Measurements from ENCODE around the gene SLC5A9. TPM values are rescaled to one million over a fixed set of nuclear protein-coding genes. Genes with fewer than 3 reads are reported as not detected.

Gene SLC5A9
- total RNA-seq, 4 donors from 2014 or later: not detected

DNA sequence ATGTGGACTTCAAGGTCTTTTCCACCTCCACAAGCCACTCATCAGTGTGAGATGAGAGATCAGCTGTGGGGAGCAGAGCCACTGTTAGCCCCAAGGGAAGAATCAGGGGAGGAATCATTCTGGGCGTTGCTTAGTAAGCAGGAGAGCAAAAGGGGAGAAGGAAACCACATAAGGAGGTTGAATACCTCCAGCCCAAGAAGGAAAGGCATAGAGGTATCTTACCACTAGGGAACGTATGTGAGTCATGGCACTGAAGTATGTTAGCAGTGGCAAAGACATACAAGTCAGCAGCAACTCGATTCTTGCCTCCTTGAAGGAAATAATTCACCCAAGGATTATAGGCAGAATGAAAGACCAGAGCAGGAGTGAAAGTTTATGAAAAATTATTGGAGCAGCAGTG, 31.6 kb upstream of the SLC5A9 start:
- TF ChIP-seq, protein P1, sequence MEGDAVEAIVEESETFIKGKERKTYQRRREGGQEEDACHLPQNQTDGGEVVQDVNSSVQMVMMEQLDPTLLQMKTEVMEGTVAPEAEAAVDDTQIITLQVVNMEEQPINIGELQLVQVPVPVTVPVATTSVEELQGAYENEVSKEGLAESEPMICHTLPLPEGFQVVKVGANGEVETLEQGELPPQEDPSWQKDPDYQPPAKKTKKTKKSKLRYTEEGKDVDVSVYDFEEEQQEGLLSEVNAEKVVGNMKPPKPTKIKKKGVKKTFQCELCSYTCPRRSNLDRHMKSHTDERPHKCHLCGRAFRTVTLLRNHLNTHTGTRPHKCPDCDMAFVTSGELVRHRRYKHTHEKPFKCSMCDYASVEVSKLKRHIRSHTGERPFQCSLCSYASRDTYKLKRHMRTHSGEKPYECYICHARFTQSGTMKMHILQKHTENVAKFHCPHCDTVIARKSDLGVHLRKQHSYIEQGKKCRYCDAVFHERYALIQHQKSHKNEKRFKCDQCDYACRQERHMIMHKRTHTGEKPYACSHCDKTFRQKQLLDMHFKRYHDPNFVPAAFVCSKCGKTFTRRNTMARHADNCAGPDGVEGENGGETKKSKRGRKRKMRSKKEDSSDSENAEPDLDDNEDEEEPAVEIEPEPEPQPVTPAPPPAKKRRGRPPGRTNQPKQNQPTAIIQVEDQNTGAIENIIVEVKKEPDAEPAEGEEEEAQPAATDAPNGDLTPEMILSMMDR (IDR thresholded peaks at IDR 0.05; ENCODE audit: low read depth): no peak

DNA sequence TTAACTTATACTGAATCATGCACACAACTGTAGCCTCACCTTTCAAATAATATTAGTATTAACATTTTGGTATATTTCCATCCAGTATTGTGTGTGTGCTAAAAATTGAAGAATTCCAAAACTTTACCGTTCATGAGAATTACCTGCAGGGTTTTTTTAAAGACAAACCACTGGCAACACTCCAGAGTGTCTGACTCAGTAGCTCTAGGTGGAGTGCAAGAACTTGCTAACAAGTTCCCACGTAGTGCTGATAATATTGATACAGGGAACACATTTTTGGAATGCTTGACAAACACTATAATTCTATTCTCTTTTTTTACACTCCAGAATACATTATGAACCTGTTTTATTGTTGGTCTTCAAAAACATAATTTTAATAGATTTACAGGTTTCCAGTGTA, 27.7 kb upstream of the SLC5A9 start:
- TF ChIP-seq, protein P1 (IDR thresholded peaks at IDR 0.05; ENCODE audit: low read depth): no peak

DNA sequence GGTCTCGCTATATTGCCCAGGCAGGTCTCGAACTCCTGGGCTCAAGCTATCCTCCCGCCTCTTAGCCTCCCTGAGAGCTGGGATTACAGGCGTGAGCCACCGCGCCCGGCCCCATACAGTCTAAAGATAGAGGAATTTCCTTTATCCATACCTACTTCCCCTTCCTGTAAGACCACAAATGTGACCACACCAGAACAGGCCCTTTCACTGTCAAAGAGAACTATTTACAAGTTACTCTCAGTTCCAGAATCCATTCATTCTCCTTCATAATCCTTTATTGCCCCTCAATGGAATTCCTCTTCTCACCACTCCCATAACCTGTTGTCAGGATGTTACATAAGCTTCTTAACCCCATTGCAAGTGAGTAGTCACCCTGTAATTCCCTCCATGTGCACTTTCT, 26.3 kb upstream of the SLC5A9 start:
- TF ChIP-seq, protein P1 (IDR thresholded peaks at IDR 0.05; ENCODE audit: low read depth): no peak

- TF ChIP-seq, protein P1 (IDR thresholded peaks at IDR 0.05; ENCODE audit: low read depth): no peak
Measured at GRCh38 chr1:48198970-48199369, 23.5 kb upstream of the SLC5A9 start.

DNA sequence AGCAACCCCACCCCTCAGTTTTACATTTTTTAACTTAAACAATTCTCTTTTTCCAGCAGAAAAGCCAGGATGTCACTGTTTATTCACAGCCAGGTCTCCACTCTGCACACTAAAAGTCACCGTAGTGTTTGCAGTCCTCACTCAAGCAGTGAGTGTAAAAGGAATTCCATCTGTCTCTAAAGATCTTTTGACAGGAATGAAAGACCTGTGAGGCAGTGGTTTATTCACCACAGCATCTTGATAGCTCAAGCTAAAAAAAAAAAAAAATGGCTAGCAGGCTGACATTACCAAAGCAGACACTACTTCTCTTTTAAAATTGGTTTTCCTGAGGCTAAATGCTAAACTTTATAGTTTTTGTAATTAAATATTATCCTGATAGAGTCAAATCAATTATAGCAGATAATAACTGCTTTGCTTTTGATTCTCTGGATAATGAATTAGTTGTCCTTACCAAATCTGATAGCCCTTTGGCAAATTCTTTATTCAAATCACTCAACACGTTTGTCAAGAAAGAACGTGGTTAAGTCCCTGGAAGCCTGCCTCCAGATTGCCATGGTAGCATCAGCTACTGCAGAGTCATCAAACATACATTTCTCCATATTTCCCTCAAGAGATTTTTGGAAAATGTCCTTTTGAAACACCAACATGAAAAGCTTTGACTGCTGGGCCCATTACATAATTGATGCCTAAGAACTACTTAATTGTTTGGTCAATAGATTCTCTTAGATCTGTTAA, 22.2 kb upstream of the SLC5A9 start:
- TF ChIP-seq, protein P1 (IDR thresholded peaks at IDR 0.05; ENCODE audit: low read depth): no peak

GRCh38 chr1:48202030-48202752, 20.3 kb upstream of the SLC5A9 start:
- TF ChIP-seq, protein P1 (IDR thresholded peaks at IDR 0.05; ENCODE audit: low read depth): no peak

DNA sequence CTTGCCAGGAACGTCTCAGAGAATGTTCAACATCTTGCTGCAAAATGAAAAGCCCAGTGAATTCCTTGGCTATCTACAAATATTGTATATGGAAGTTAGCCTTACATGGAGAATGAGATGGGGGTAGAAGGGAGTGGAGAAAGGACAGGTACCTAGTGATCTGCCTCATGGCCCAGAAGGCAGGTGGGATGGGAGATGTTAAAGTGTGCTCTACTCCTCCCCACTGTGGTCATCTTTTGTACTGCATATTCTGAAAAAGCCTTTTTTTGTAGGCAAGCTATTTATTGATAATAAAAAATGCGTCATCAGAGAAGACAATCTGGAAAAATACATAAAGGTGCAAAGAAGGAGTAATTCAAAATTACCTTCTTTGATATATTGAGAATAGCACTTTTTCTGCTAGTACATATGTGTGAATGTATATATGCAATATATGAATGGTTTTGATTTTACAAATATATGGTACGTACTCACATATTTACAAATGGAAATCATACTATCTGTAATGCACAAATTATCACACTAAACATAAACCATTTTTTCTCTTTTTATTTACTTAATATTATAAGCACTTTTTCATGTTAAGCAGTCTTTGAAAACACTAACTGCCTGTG, 19.1 kb upstream of the SLC5A9 start:
- TF ChIP-seq, protein P1 (IDR thresholded peaks at IDR 0.05; ENCODE audit: low read depth): no peak
